ENCODE measurements around the gene FYB1. TPM values are rescaled to one million over a fixed set of nuclear protein-coding genes. Genes with fewer than 3 reads are reported as not detected.

FYB1 gene
- total and polyA plus RNA-seq, 2 donors (not counting 1 experiment from before 2014, with no cell fraction given) = 1.3 to 1.4 TPM

DNA sequence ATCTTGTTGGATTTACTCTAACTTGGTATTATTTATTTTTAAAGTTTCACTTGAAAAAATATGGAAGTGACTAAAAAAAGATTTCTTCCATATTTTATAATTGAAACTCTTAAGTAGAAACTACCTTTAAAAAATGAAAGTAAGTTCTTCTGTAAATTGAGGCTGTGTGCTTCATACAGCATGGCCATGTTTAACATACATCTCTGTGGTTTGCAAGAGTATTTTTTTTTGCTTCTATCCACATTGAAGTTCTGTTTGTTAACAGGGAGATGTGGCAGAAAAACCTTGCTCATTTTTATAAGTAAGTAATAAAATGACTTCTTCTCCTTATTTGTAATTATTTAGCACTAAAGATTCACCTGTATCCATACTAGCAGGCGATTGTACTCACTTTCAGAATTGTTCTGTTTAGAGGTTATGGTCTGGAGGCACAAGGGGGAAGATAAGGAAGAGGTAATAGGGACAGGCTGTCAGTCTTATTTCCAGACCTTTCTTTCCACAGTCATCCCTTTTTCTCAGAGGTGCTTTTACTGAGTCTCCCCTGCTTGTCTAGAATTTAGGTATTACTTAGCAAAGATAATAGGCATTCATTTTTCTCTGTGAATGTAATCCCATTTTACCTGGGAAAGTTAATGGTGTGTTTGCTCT is 16.0 kb downstream of the FYB1 start:
- Histone ChIP-seq H4K20me1 (ENCODE audit: control insufficient read depth, insufficient read depth, low read length, poor library complexity, severe bottlenecking) (no peaks in the 10 kb centered on the region), H3K27me3 (replicated peaks in 1 of 4; ENCODE audit: control extremely low read depth in 1 of 4, control insufficient read depth in 3 of 4, insufficient read depth in 4 of 4, low read length in 3 of 4) (no peaks in the 10 kb centered on the region), H3K79me2 (ENCODE audit: control insufficient read depth, insufficient read depth, low read length) (no peaks in the 10 kb centered on the region), H3K9ac (ENCODE audit: low read length) (no peak overlapping the region), H3K36me3 (replicated peaks in 1 of 2; ENCODE audit: control extremely low read depth in 1 of 2, control insufficient read depth in 1 of 2, extremely low read depth in 1 of 2, insufficient read depth in 2 of 2, low read length in 1 of 2) (no peaks in the 10 kb centered on the region), H3K27ac (ENCODE audit: low read length in 2 of 2) (peak overlapping the region in 1 of 2 donors; percentile 41), H3K4me2 (replicated peaks; ENCODE audit: low read depth, low read length, poor library complexity, severe bottlenecking) (peak overlapping the region; percentile 41), H3K9me3 (ENCODE audit: control extremely low read depth in 1 of 3, control insufficient read depth in 2 of 3, insufficient read depth in 1 of 3, low read length in 2 of 3) (no peaks in the 10 kb centered on the region), H3K4me3 (ENCODE audit: control extremely low read depth in 1 of 5, extremely low read depth in 1 of 5, insufficient read depth in 1 of 5, low read depth in 2 of 5, low read length in 4 of 5) (peak overlapping the region in 2 of 5 experiments; percentile 28 to 59), H3K4me1 (ENCODE audit: control insufficient read depth in 2 of 2, insufficient read depth in 2 of 2, low read length in 2 of 2) (peaks cover 12 to 13% of the 10 kb centered on the region in 2 donors), H2AFZ (ENCODE audit: insufficient read depth, low read depth, low read length, poor library complexity, severe bottlenecking) (peak overlapping the region; percentile 63)
- no peak overlapping the region for H3K27ac Mint-ChIP-seq
- H3K27me3 Mint-ChIP-seq = peaks cover 3% of the 10 kb centered on the region
- TF ChIP-seq, protein P1, sequence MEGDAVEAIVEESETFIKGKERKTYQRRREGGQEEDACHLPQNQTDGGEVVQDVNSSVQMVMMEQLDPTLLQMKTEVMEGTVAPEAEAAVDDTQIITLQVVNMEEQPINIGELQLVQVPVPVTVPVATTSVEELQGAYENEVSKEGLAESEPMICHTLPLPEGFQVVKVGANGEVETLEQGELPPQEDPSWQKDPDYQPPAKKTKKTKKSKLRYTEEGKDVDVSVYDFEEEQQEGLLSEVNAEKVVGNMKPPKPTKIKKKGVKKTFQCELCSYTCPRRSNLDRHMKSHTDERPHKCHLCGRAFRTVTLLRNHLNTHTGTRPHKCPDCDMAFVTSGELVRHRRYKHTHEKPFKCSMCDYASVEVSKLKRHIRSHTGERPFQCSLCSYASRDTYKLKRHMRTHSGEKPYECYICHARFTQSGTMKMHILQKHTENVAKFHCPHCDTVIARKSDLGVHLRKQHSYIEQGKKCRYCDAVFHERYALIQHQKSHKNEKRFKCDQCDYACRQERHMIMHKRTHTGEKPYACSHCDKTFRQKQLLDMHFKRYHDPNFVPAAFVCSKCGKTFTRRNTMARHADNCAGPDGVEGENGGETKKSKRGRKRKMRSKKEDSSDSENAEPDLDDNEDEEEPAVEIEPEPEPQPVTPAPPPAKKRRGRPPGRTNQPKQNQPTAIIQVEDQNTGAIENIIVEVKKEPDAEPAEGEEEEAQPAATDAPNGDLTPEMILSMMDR (IDR thresholded peaks at IDR 0.05) = no peak
- POLR2A ChIA-PET = no interaction called here
- WGBS (ENCODE audit: insufficient coverage) = no CpG with 5 or more reads among the region's 1 CpG
- no peaks in the 10 kb centered on the region for H3K9me3 Mint-ChIP-seq (ENCODE audit: insufficient read depth)
- CTCF ChIA-PET = interaction anchor here (1.0 kb wide), 1 partner anchor 14 kb away, joined by 3 read pairs; no protein-coding TSS in a partner anchor
- intact Hi-C loops (cut with micrococcal nuclease) = no loop called here
- H3K4me3 Mint-ChIP-seq = peak overlapping the region; percentile 60
- H3K4me1 Mint-ChIP-seq = peaks cover 20% of the 10 kb centered on the region
- DNase-seq = no peak
- ATAC-seq (ENCODE audit: low read depth) = no peak

DNA sequence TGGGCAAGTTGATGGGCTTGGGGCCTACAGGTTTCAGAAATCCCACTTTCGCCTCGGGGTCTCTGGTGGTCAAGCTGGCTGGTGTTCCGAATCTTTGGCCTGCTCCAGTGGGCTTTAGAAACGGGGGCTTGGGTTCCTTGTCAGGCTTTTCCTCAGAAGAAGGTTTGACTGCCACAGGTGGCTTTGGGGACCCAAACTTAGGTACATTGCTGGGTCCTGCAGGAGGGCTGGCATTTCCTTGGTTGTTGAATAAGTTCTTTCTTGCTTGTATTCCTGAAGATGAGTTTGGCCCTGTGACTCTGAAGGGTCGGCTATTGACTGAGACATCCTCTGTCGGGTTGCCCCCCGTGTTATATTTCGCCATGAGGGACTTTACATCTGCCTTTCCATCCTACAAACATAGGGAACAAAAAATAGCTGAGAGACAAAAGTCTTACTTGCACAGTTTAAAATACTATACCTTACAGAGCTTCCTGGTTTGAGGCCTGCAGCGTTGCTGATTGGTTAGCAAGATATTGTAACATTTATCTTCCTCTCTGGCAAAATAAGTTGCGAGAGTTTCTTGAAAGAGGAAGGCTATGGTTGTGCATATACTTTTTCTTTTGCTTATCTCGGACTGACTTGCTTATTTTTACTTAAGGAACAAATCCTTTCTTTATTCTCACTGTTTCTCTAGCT is 16.6 kb downstream of the FYB1 start:
- H3K27me3 ChIP-seq (replicated peaks in 1 of 4; ENCODE audit: control extremely low read depth in 1 of 4, control insufficient read depth in 3 of 4, insufficient read depth in 4 of 4, low read length in 3 of 4) = no peaks in the 10 kb centered on the region
- H3K27ac ChIP-seq (ENCODE audit: low read length in 2 of 2) = peak overlapping the region; percentile 9 to 41
- peaks cover 12 to 13% of the 10 kb centered on the region in 2 donors for H3K4me1 ChIP-seq (ENCODE audit: control insufficient read depth in 2 of 2, insufficient read depth in 2 of 2, low read length in 2 of 2)
- no peak overlapping the region for H3K9ac ChIP-seq (ENCODE audit: low read length)
- Mint-ChIP-seq H3K27ac (no peak overlapping the region), H3K4me3 (peak overlapping the region; percentile 18), H3K9me3 (ENCODE audit: insufficient read depth) (no peaks in the 10 kb centered on the region), H3K27me3 (peaks cover 2% of the 10 kb centered on the region), H3K4me1 (peaks cover 20% of the 10 kb centered on the region)
- ChIA-PET CTCF (interaction anchor here (1.0 kb wide), 1 partner anchor 15 kb away, joined by 3 read pairs; no protein-coding TSS in a partner anchor), POLR2A (no interaction called here)
- H3K4me3 ChIP-seq (ENCODE audit: control extremely low read depth in 1 of 5, extremely low read depth in 1 of 5, insufficient read depth in 1 of 5, low read depth in 2 of 5, low read length in 4 of 5) = peak overlapping the region in 2 of 5 experiments; percentile 28 to 59
- no peaks in the 10 kb centered on the region for H4K20me1 ChIP-seq (ENCODE audit: control insufficient read depth, insufficient read depth, low read length, poor library complexity, severe bottlenecking)
- ATAC-seq (ENCODE audit: low read depth) = no peak
- H3K36me3 ChIP-seq (replicated peaks in 1 of 2; ENCODE audit: control extremely low read depth in 1 of 2, control insufficient read depth in 1 of 2, extremely low read depth in 1 of 2, insufficient read depth in 2 of 2, low read length in 1 of 2) = no peaks in the 10 kb centered on the region
- DNase-seq = peak; percentile 12
- WGBS (ENCODE audit: insufficient coverage) = 95% methylated on average over 4 of the region's 11 CpGs
- intact Hi-C loops (cut with micrococcal nuclease) = no loop called here
- H2AFZ ChIP-seq (ENCODE audit: insufficient read depth, low read depth, low read length, poor library complexity, severe bottlenecking) = peak overlapping the region; percentile 63
- H3K79me2 ChIP-seq (ENCODE audit: control insufficient read depth, insufficient read depth, low read length) = no peaks in the 10 kb centered on the region
- H3K4me2 ChIP-seq (replicated peaks; ENCODE audit: low read depth, low read length, poor library complexity, severe bottlenecking) = peak overlapping the region; percentile 41
- no peaks in the 10 kb centered on the region for H3K9me3 ChIP-seq (ENCODE audit: control extremely low read depth in 1 of 3, control insufficient read depth in 2 of 3, insufficient read depth in 1 of 3, low read length in 2 of 3)
- no peak for TF ChIP-seq EZH2 (IDR thresholded peaks at IDR 0.05; ENCODE audit: borderline replicate concordance, insufficient read depth, low read depth, low read length, poor library complexity, severe bottlenecking)
- TF ChIP-seq, protein P1 (IDR thresholded peaks at IDR 0.05) = no peak

All from B cell (primary cell).